GM12872 (cell line): Measurements from ENCODE around the gene NES.
A peak's percentile ranks its signal among the peaks of the same experiment; 100 is the strongest.

Experiments
- CTCF ChIP-seq: IDR thresholded peaks from 3 replicates; pipeline ENCODE4 v1.5.1; 2011; ENCODE audit warnings: low read depth, mild to moderate bottlenecking, low read length, moderate library complexity; ENCODE audit not compliant: insufficient read depth

NES gene

GRCh38 chr1:156682166-156682890, 5.1 kb upstream of the NES start:
- no peak for TF ChIP-seq CTCF

- no peak for TF ChIP-seq CTCF
These were observed 4.2 kb upstream of the NES start for GRCh38 chr1:156681196-156681960.

- no peak for TF ChIP-seq CTCF
These were observed 2.8 kb upstream of the NES start for GRCh38 chr1:156680056-156680455.

- peak; percentile 83 for TF ChIP-seq CTCF
These were observed 699 bp upstream of the NES start for GRCh38 chr1:156677616-156678596.

- no peak for TF ChIP-seq CTCF
These were observed 940 bp downstream of the NES start for GRCh38 chr1:156676114-156676819.

GRCh38 chr1:156675210-156676113, 1.7 kb downstream of the NES start:
- TF ChIP-seq CTCF = no peak
